Spinal cord (tissue), 10 donors: ENCODE measurements around the gene PDE1A. TPM values are rescaled to one million over a fixed set of nuclear protein-coding genes. Genes with fewer than 3 reads are reported as not detected.
"Not testable (repeated sequence)": the region's sequence is repeated elsewhere in the genome, so short reads cannot be mapped to it uniquely, and the experiment has no call there.

Source experiments
- DNase-seq, 6 donors: peaks; one replicate each; pipeline versions ENCODE4 v3.0.0 to v3.0.0-alpha.2; 2013 to 2015; ENCODE audit warnings: low spot score in 6 of 6, low read depth in 4 of 6
- H3K27ac ChIP-seq: one replicate; pipeline ENCODE4 v1.5.1; 2013; ENCODE audit warnings: low read depth, low read length, control low read depth
- H3K27me3 ChIP-seq: one replicate; pipeline ENCODE4 v1.6.1; 2013; ENCODE audit warnings: low read length; ENCODE audit not compliant: control insufficient read depth, insufficient read depth
- H3K36me3 ChIP-seq: one replicate; pipeline ENCODE4 v1.6.1; 2013; ENCODE audit warnings: low read length; ENCODE audit not compliant: control insufficient read depth, insufficient read depth
- H3K4me1 ChIP-seq: one replicate; pipeline ENCODE4 v1.6.1; 2013; ENCODE audit warnings: low read length; ENCODE audit not compliant: control insufficient read depth, insufficient read depth
- H3K4me3 ChIP-seq: one replicate; pipeline ENCODE4 v1.5.1; 2013; ENCODE audit warnings: low read depth, low read length, control low read depth
- H3K9me3 ChIP-seq: one replicate; pipeline ENCODE4 v1.6.1; 2013; ENCODE audit warnings: low read length; ENCODE audit not compliant: control insufficient read depth, insufficient read depth
- WGBS: methylation state at CpG from one replicate; pipeline ENCODE4 v1.1.5; 2013; ENCODE audit warnings: missing lambda C conversion rate; ENCODE audit not compliant: insufficient coverage; 5-methylcytosine and 5-hydroxymethylcytosine counted together
- polyA plus RNA-seq, 2 donors: library from polyadenylated mRNA; unstranded; fragments of 120-200 nt; gene quantifications; one replicate each; pipeline ENCODE4 v1.2.1, GENCODE V29; 2013; ENCODE audit not compliant: insufficient read length in 2 of 2
- total RNA-seq, 2 donors: library from RNA; depleted of rRNA in 1 of 2; stranded (reverse); fragments of 120-200 nt in 1 of 2; fragments of >200 nt in 1 of 2; gene quantifications; one replicate each; pipeline versions ENCODE4 v1.2.3 to v1.2.4, GENCODE V29; 2013 to 2014
- donor health status: healthy.

The PDE1A gene
- total and polyA plus RNA-seq, 4 donors = 8.7 to 73.8 (median 23.3) TPM

- WGBS = no CpG with 5 or more reads among the region's 3 CpGs
These were observed 124.7 kb downstream of the PDE1A start for GRCh38 chr2:182302174-182302573.

GRCh38 chr2:182301093-182301492 lies 125.7 kb downstream of the PDE1A start:
- H3K4me3 ChIP-seq = no peak overlapping the region
- no peak overlapping the region for H3K27ac ChIP-seq
- no peaks in the 10 kb centered on the region for H3K4me1 ChIP-seq
- no peak for DNase-seq
- no peaks in the 10 kb centered on the region for H3K36me3 ChIP-seq
- H3K27me3 ChIP-seq = no peaks in the 10 kb centered on the region
- WGBS = no CpG with 5 or more reads among the region's 1 CpG
- H3K9me3 ChIP-seq = no peaks in the 10 kb centered on the region

More at GRCh38 chr2:182302174-182302573, 124.7 kb downstream of the PDE1A start:
- H3K27me3 ChIP-seq = no peaks in the 10 kb centered on the region
- no peak overlapping the region for H3K27ac ChIP-seq
- no peaks in the 10 kb centered on the region for H3K9me3 ChIP-seq
- no peaks in the 10 kb centered on the region for H3K36me3 ChIP-seq
- no peak for DNase-seq
- H3K4me3 ChIP-seq = no peak overlapping the region
- no peaks in the 10 kb centered on the region for H3K4me1 ChIP-seq

- 40% methylated on average over 1 of the region's 4 CpGs for WGBS
- Histone ChIP-seq H3K9me3 (peaks cover 1% of the 10 kb centered on the region), H3K4me1 (no peaks in the 10 kb centered on the region), H3K27me3 (no peaks in the 10 kb centered on the region), H3K27ac (no peak overlapping the region), H3K36me3 (no peaks in the 10 kb centered on the region), H3K4me3 (no peak overlapping the region)
- DNase-seq = no peak
These were observed 126.2 kb downstream of the PDE1A start for GRCh38 chr2:182300608-182301007.

- no peak overlapping the region for H3K27ac ChIP-seq
- H3K36me3 ChIP-seq = no peaks in the 10 kb centered on the region
- H3K4me1 ChIP-seq = no peaks in the 10 kb centered on the region
- no peak overlapping the region for H3K4me3 ChIP-seq
- H3K9me3 ChIP-seq = peaks cover 1% of the 10 kb centered on the region
- DNase-seq = no peak
- no peaks in the 10 kb centered on the region for H3K27me3 ChIP-seq
- WGBS = no CpG with 5 or more reads among the region's 3 CpGs
These were observed 127.2 kb downstream of the PDE1A start for GRCh38 chr2:182299632-182300031.

GRCh38 chr2:182298456-182298855 lies 128.4 kb downstream of the PDE1A start:
- Histone ChIP-seq H3K27me3 (no peaks in the 10 kb centered on the region), H3K9me3 (peaks cover 1% of the 10 kb centered on the region), H3K27ac (no peak overlapping the region), H3K36me3 (no peaks in the 10 kb centered on the region), H3K4me3 (no peak overlapping the region), H3K4me1 (no peaks in the 10 kb centered on the region)
- DNase-seq = no peak
- WGBS = no CpG with 5 or more reads among the region's 4 CpGs

GRCh38 chr2:182291296-182291695 lies 135.5 kb downstream of the PDE1A start:
- H3K27me3 ChIP-seq = no peaks in the 10 kb centered on the region
- H3K9me3 ChIP-seq = peaks cover 1% of the 10 kb centered on the region
- no CpG with 5 or more reads among the region's 1 CpG for WGBS
- H3K36me3 ChIP-seq = no peaks in the 10 kb centered on the region
- DNase-seq = no peak
- H3K4me3 ChIP-seq = no peak overlapping the region
- no peak overlapping the region for H3K27ac ChIP-seq
- H3K4me1 ChIP-seq = no peaks in the 10 kb centered on the region

GRCh38 chr2:182283512-182283911 lies 143.3 kb downstream of the PDE1A start:
- no CpG with 5 or more reads among the region's 3 CpGs for WGBS
- Histone ChIP-seq H3K9me3 (no peaks in the 10 kb centered on the region), H3K4me3 (no peak overlapping the region), H3K36me3 (no peaks in the 10 kb centered on the region), H3K4me1 (no peaks in the 10 kb centered on the region), H3K27ac (no peak overlapping the region), H3K27me3 (no peaks in the 10 kb centered on the region)
- no peak for DNase-seq

GRCh38 chr2:182281276-182281675 lies 145.6 kb downstream of the PDE1A start:
- no CpG with 5 or more reads among the region's 3 CpGs for WGBS
- no peak overlapping the region for H3K4me3 ChIP-seq
- DNase-seq = peak in 2 of 6 donors; percentile 32 to 57
- no peaks in the 10 kb centered on the region for H3K36me3 ChIP-seq
- H3K9me3 ChIP-seq = no peaks in the 10 kb centered on the region
- no peaks in the 10 kb centered on the region for H3K4me1 ChIP-seq
- no peak overlapping the region for H3K27ac ChIP-seq
- no peaks in the 10 kb centered on the region for H3K27me3 ChIP-seq

GRCh38 chr2:182280118-182280517 lies 146.7 kb downstream of the PDE1A start:
- H3K4me1 ChIP-seq = no peaks in the 10 kb centered on the region
- no peaks in the 10 kb centered on the region for H3K9me3 ChIP-seq
- DNase-seq = peak in 2 of 6 donors; percentile 3 to 66
- H3K27ac ChIP-seq = no peak overlapping the region
- no peaks in the 10 kb centered on the region for H3K36me3 ChIP-seq
- H3K4me3 ChIP-seq = no peak overlapping the region
- H3K27me3 ChIP-seq = no peaks in the 10 kb centered on the region

GRCh38 chr2:182276662-182277061 lies 150.2 kb downstream of the PDE1A start:
- H3K27me3 ChIP-seq, H3K4me1 ChIP-seq, H3K27ac ChIP-seq, H3K4me3 ChIP-seq, DNase-seq, H3K36me3 ChIP-seq, H3K9me3 ChIP-seq: not testable (repeated sequence)
- WGBS = 100% methylated on average over 2 of the region's 6 CpGs
